Effector memory CD4-positive, alpha-beta T cell (primary cell): ENCODE measurements around the gene CD300A.
A peak's percentile ranks its signal among the peaks of the same experiment; 100 is the strongest.

Source experiments
- DNase-seq, 3 donors: peaks; one replicate each; pipeline ENCODE4 v3.0.0-alpha.2; 2020
- H3K27ac ChIP-seq: 2 replicates; pipeline ENCODE4 v1.7.0; 2013; ENCODE audit warnings: mild to moderate bottlenecking, low read length, moderate library complexity; ENCODE audit not compliant: insufficient read depth, poor library complexity, severe bottlenecking
- H3K27me3 ChIP-seq: replicated peaks from 2 replicates; pipeline ENCODE4 v1.7.0; 2013; ENCODE audit warnings: mild to moderate bottlenecking, low read length; ENCODE audit not compliant: insufficient read depth, control insufficient read depth, poor library complexity, severe bottlenecking
- H3K36me3 ChIP-seq: 2 replicates; pipeline ENCODE4 v1.7.0; 2013; ENCODE audit warnings: mild to moderate bottlenecking, low read length, moderate library complexity; ENCODE audit not compliant: control insufficient read depth, insufficient read depth
- H3K4me1 ChIP-seq: 2 replicates; pipeline ENCODE4 v1.7.0; 2013; ENCODE audit warnings: low read length, mild to moderate bottlenecking; ENCODE audit not compliant: control insufficient read depth, insufficient read depth, poor library complexity, severe bottlenecking
- H3K4me3 ChIP-seq: 2 replicates; pipeline ENCODE4 v1.7.0; 2013; ENCODE audit warnings: low read length, low read depth, mild to moderate bottlenecking; ENCODE audit not compliant: insufficient read depth, poor library complexity, severe bottlenecking
- H3K9me3 ChIP-seq: 2 replicates; pipeline ENCODE4 v1.7.0; 2013; ENCODE audit warnings: mild to moderate bottlenecking, low read length, moderate library complexity; ENCODE audit not compliant: control insufficient read depth

The CD300A gene

DNA sequence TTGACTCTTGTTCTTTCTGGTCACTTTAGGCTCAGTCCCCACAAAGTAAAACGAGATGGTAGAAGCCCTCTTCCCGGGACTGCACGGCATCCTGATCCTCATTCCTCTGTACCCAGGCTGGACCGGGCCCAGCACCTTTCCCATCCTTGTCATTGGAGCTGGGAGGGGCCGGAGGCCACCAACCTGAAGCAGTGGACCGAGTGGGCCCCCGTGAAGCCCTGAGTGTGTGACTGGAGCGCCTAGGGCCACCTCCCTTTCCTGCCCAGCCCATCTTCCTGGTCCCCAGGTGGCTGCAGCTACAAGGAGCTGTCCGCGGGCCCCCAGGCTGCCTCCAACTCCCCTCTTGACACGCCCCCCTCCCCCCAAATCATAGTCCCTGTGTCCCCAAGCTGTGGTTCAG, 17.1 kb upstream of the CD300A start:
- Histone ChIP-seq H3K27ac (no peak overlapping the region), H3K9me3 (no peaks in the 10 kb centered on the region), H3K36me3 (no peaks in the 10 kb centered on the region), H3K4me1 (peaks cover 19% of the 10 kb centered on the region), H3K4me3 (no peak overlapping the region), H3K27me3 (peaks cover 3% of the 10 kb centered on the region)
- no peak for DNase-seq

DNA sequence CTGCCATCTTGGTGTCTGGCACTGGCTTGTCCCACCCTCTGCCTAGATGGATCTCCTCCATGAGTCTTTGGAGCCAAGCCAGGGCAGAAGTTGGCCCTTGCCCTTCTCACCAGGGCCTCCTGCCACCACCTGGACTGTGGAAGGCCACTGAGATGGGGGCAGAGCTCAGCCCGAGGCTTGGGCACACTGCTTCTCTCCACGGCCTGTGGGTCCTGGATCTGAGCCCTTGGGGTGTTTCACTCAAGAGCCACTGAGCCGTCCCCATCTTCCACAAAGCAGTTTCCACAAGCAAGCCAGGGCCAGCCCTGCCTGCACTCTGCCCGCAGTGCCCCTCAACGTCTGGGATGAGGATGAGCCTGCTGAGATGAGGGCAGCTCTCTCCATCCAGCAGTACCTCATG, 16.7 kb upstream of the CD300A start:
- no peak overlapping the region for H3K4me3 ChIP-seq
- no peak for DNase-seq

DNA sequence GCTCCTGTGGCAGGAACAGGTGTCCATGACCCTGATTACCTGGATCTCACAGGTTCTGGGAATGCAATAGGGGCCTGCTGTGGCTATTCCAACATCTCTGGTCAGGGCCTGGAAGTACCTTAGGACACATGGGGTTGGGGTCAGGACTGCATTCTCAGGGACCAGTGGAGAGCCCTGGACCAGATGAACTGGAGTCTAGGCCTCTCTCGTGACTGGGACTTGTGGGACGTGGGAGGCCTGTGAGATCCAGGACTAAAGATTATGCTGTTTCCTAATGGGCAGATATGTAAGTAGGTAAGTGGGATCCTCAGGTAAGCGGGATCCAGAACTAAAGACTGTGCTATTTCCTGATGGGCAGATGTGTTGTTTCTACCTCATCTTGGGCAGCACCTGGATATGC, 16.2 kb upstream of the CD300A start:
- H3K27me3 ChIP-seq, result peaks cover 3% of the 10 kb centered on the region
- no peak overlapping the region for H3K4me3 ChIP-seq
- peaks cover 26% of the 10 kb centered on the region for H3K4me1 ChIP-seq
- H3K36me3 ChIP-seq, result no peaks in the 10 kb centered on the region
- no peak for DNase-seq
- H3K9me3 ChIP-seq, result no peaks in the 10 kb centered on the region
- no peak overlapping the region for H3K27ac ChIP-seq

More for the DNA sequence above, 16.7 kb upstream of the CD300A start:
- Histone ChIP-seq H3K27ac (no peak overlapping the region), H3K36me3 (no peaks in the 10 kb centered on the region), H3K4me1 (peaks cover 24% of the 10 kb centered on the region), H3K9me3 (no peaks in the 10 kb centered on the region), H3K27me3 (peaks cover 3% of the 10 kb centered on the region)

DNA sequence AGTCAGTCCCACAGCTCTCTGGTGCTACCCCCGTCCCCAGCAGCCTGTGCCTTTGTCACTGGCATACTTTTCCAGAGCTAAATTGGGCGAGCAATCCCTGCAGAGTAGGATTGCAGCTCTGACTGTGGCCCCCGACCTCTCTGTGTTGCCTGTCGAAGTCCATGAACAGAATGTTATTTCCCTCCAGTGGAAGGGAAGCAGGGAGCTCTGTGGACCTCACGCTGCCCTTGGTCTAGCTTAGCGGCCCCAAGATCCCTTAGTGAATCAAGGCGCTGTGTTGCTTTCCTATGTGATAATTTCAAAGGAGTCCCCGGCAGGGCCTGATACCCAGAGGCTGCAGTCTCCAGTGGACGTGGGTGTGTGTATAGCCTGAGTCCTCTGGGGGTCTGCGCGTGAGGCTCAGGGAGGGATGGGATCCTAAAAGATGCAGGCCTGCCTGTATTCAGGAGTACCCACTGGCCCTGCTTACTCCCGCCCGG, 15.5 kb upstream of the CD300A start:
- H3K4me3 ChIP-seq, result no peak overlapping the region
- no peaks in the 10 kb centered on the region for H3K9me3 ChIP-seq
- no peak overlapping the region for H3K27ac ChIP-seq
- peaks cover 3% of the 10 kb centered on the region for H3K27me3 ChIP-seq
- no peaks in the 10 kb centered on the region for H3K36me3 ChIP-seq
- no peak for DNase-seq
- H3K4me1 ChIP-seq, result peaks cover 26% of the 10 kb centered on the region

DNA sequence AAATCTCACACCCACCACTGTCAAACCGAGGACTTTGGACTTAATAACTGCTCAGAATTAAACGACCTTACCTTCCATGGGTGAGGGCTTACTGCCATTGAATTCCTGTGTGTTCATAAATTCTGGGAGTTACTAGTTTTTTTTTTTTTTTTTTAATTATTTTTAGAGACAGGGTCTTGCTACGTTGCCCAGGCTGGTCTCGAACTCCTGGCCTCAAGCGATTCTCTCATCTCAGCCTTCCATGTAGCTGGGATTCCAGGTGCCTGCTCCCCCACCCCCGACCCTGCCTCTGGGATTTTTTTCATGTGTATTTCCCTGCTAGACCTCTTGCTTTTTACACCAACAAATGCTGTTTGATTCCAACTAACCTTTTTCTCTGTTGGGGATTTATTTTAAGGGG, 14.9 kb upstream of the CD300A start:
- peaks cover 3% of the 10 kb centered on the region for H3K27me3 ChIP-seq
- peaks cover 26% of the 10 kb centered on the region for H3K4me1 ChIP-seq
- no peak for DNase-seq
- H3K9me3 ChIP-seq, result no peaks in the 10 kb centered on the region
- no peaks in the 10 kb centered on the region for H3K36me3 ChIP-seq
- H3K4me3 ChIP-seq, result no peak overlapping the region
- no peak overlapping the region for H3K27ac ChIP-seq

DNA sequence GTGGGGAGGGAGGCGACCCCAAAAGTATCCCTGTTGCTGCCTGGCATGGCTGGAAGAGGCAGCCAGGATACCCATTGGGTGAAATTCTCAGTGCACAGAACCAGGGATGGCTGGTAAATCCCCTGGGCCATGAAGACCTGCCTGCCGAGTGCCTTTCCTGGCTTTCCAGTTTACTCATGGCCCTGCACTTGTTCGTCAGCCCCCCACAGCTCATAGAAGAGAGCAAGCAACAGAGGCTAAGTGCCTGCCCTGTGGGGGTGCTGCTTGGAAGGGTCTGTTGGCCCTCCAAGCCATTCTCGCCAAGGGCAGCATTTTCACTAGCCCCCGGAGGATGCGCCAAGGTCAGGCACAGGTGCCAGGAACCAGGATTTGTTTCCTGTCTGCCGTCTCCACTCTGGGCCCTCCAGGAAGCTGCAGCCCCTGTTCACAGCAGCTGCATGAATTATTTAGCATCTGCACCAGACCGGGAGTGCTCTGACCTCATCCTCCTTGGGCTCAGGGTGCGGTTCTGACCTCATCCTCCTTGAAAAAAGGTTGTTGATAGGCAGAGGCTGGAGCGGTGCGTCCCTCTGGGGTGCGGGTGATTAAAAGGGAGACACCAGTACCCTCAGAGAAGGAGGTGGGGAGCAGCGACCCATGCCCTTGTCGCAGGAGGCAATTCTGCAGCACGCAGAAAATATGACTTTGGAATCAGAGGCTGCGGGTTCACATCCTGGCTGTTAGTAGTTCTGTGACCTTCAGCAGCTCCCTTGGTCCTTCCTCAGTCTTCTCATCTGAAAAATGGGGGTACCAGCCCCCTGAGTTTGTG, 14.2 kb upstream of the CD300A start:
- no peak overlapping the region for H3K27ac ChIP-seq
- peaks cover 26% of the 10 kb centered on the region for H3K4me1 ChIP-seq
- no peaks in the 10 kb centered on the region for H3K9me3 ChIP-seq
- DNase-seq, result no peak
- H3K27me3 ChIP-seq, result peaks cover 3% of the 10 kb centered on the region
- no peaks in the 10 kb centered on the region for H3K36me3 ChIP-seq
- H3K4me3 ChIP-seq, result no peak overlapping the region

DNA sequence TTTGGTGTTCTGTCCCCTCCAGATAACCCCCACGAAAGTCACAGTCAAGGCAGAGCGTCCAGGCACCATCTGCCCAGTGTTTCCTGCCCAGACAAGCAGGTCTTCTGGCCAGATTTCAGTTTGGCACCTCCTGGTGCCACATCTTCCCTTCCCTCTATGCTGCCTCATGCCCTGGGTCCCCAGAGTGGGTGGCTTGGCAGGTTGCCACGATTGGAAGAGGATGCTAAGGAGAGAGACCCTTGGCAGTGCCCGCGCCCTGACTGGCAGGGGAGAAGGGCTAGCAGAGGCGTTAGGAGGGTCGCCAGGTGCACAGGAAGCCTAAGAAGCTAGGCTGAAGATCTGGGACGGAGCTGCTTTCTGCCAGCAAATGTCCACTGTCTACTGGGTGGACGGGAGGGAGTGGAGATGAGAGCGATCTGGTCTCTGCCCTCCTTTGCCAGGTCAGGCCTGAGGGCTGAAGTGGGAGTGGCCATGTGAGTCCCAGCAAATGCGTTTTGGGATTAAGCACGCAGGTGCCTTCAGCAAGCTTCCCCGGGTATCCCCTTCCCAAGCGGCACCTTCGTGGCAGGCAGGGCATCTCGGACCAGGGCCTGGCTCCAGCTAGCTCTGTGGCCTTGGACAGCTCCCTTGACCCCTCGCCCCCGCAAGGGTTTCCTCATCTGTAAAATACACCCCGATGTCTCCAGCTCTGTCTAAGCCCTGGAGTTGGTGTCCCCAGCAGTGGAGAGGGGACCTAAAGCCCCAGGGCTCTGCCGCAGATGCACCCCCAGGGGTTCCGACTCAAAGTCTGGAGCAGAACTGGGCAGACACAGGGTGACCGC, 13.4 kb upstream of the CD300A start:
- no peak for DNase-seq
- Histone ChIP-seq H3K27me3 (peaks cover 3% of the 10 kb centered on the region), H3K4me3 (peak overlapping the region; percentile 17), H3K4me1 (peaks cover 32% of the 10 kb centered on the region), H3K9me3 (no peaks in the 10 kb centered on the region), H3K36me3 (no peaks in the 10 kb centered on the region), H3K27ac (no peak overlapping the region)

DNA sequence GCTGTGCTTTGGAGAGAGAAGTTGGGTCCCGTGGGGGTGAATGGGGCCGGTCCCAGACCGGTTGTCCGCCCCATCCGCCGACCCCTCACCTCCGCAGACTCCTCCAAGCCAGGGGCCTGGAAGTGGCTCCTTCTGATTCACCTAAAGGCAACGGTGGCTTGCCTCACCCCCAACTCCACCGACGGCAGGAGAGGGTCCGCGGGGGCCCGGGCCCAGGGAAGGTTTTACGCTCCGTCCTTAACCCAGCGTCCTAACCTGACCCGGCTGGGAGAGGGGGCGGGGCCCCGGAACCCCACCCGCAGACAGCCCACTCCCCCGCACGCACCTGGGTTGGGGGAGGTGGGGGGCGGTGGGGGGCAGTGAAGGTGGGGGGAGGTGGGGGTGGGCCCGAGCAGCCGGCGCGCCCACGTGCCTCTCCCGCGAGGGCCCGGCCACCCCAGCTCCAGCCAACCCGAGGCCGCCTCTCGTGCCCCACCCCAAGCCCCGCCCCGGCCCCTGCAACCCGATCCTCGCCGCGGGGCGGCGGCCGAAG, 12.7 kb upstream of the CD300A start:
- Histone ChIP-seq H3K27ac (no peak overlapping the region), H3K4me3 (peak overlapping the region; percentile 48), H3K4me1 (peaks cover 32% of the 10 kb centered on the region), H3K9me3 (no peaks in the 10 kb centered on the region), H3K36me3 (no peaks in the 10 kb centered on the region), H3K27me3 (peaks cover 3% of the 10 kb centered on the region)
- DNase-seq, result peak; percentile 47 to 61 (median 55)

DNA sequence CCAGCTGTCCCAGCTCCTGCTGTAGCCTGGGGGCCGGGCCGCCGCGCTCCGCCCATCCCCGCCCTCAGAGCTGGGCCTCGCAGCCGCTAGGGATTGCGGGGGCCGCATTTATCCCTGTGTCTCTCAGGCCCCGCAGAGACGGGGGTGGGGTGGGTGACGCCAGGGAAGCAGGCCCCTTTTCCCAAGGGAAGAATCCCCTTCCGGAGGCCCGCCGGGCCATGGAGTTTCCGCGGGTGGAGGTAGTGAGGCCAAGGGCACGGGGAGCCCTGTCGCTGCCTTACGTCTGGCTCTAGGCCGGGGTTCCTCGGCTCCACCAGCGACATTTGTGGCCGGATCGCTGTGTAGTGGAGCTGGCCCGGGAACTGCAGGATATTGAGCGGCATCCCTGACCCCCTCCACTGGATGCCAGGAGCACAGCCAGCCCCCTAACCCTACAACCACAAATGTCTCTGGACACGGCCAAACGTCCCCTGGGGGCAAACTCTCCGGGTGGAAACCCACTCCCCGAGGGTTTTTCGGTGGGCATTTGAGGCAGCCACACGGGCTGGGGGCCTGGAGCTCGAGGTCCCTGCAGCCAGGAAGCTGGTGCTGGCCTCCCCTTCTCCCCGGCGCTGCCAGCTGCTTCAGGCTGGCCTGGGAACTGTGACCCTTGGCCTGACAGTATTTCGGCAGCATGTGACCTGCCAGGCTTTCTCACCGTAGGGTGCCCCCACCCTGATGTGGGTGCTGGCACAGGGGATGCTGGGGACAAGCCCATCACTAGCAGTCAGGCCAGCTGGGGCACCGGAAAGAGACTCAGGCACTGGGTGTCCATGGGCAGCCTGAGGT, 12.0 kb upstream of the CD300A start:
- Histone ChIP-seq H3K27ac (no peak overlapping the region), H3K36me3 (no peaks in the 10 kb centered on the region), H3K4me1 (peaks cover 32% of the 10 kb centered on the region), H3K4me3 (peak overlapping the region; percentile 48), H3K9me3 (no peaks in the 10 kb centered on the region), H3K27me3 (peaks cover 3% of the 10 kb centered on the region)
- DNase-seq, result no peak
